HEK293 (cell line): ENCODE measurements around the gene DIP2C.

Experiments used
- CTCF ChIA-PET: fragments of 350-600 bp; formaldehyde crosslinking; extraction: SDS; loops from one replicate; lab custom pipeline; 2021; ENCODE audit warnings: antibody characterized with exemption; lab: Yijun Ruan, JAX
- POLR2A ChIA-PET: fragments of 300-600 bp; formaldehyde crosslinking; extraction: SDS; loops from one replicate; lab custom pipeline; 2020; ENCODE audit warnings: antibody characterized with exemption, inconsistent platforms; lab: Yijun Ruan, JAX
- H3K27ac ChIP-seq: fragments of 200-500 bp; sonication (Bioruptor generic); 2 replicates; pipeline ENCODE4 v1.5.1; 2014; ENCODE audit warnings: low read depth, low read length, control low read depth, inconsistent platforms; ENCODE audit errors: extremely low read depth
- H3K36me3 ChIP-seq, 2 experiments: fragments of 200-500 bp in 1 of 2; sonication (Bioruptor generic) in 1 of 2; 1 replicate in 1 of 2; 2 replicates in 1 of 2; pipeline ENCODE4 v1.5.1; 2014 to 2017; ENCODE audit warnings: inconsistent platforms in 2 of 2, low read length in 2 of 2; ENCODE audit not compliant: control insufficient read depth in 2 of 2, insufficient read depth in 1 of 2
- H3K4me1 ChIP-seq: fragments of 200-500 bp; sonication (Bioruptor generic); 2 replicates; pipeline ENCODE4 v1.5.1; 2014; ENCODE audit warnings: mild to moderate bottlenecking, low read length, inconsistent platforms; ENCODE audit not compliant: control insufficient read depth, insufficient read depth
- H3K4me3 ChIP-seq: 2 replicates; pipeline ENCODE4 v1.5.1; 2011; ENCODE audit warnings: low read depth, mild to moderate bottlenecking, control low read depth, low read length, moderate library complexity
- H3K9me3 ChIP-seq: fragments of 200-500 bp; sonication (Bioruptor generic); 2 replicates; pipeline ENCODE4 v1.5.1; 2014; ENCODE audit warnings: low read depth, low read length, inconsistent platforms; ENCODE audit not compliant: control insufficient read depth, insufficient read depth
- GLI4 ChIP-seq: fragments of 450-650 bp; formaldehyde crosslinking; IDR thresholded peaks from 2 replicates; pipeline ENCODE4 v1.5.1; 2016; ENCODE audit warnings: missing biosample characterization, missing genetic modification characterization
- GLIS1 ChIP-seq: fragments of 450-650 bp; formaldehyde crosslinking; IDR thresholded peaks from 2 replicates; pipeline ENCODE4 v1.5.1; 2016; ENCODE audit warnings: missing biosample characterization, missing genetic modification characterization
- HOXC10 ChIP-seq: sonication (generic); formaldehyde crosslinking; IDR thresholded peaks from 2 replicates; pipeline ENCODE4 v1.8.1; 2023; ENCODE audit warnings: mild to moderate bottlenecking, missing genetic modification reagents
- KLF9 ChIP-seq: fragments of 450-650 bp; formaldehyde crosslinking; IDR thresholded peaks from 2 replicates; pipeline ENCODE4 v1.5.1; 2016; ENCODE audit warnings: missing biosample characterization, missing genetic modification characterization, low read depth
- REPIN1 ChIP-seq: fragments of 450-650 bp; formaldehyde crosslinking; IDR thresholded peaks from 2 replicates; pipeline ENCODE4 v1.5.1; 2017; ENCODE audit warnings: missing biosample characterization, missing genetic modification characterization, low read depth
- SALL2 ChIP-seq: fragments of 450-650 bp; formaldehyde crosslinking; IDR thresholded peaks from 2 replicates; pipeline ENCODE4 v1.5.0; 2017; ENCODE audit warnings: missing biosample characterization, mild to moderate bottlenecking, missing genetic modification characterization, borderline replicate concordance
- TRIM28 ChIP-seq: IDR thresholded peaks from 2 replicates; pipeline ENCODE4 v1.6.1; 2011; ENCODE audit warnings: low read length, control low read depth, borderline replicate concordance
- WT1 ChIP-seq: fragments of 450-650 bp; formaldehyde crosslinking; IDR thresholded peaks from 2 replicates; pipeline ENCODE4 v1.5.1; 2016; ENCODE audit warnings: missing biosample characterization, missing genetic modification characterization
- ZBTB1 ChIP-seq: fragments of 450-650 bp; formaldehyde crosslinking; IDR thresholded peaks from 2 replicates; pipeline ENCODE4 v1.5.1; 2016; ENCODE audit warnings: missing biosample characterization, missing genetic modification characterization
- ZBTB8A ChIP-seq: fragments of 450-650 bp; formaldehyde crosslinking; IDR thresholded peaks from 2 replicates; pipeline ENCODE4 v1.5.1; 2016; ENCODE audit warnings: missing biosample characterization, missing genetic modification characterization
- ZFP69B ChIP-seq: fragments of 450-650 bp; formaldehyde crosslinking; IDR thresholded peaks from 2 replicates; pipeline ENCODE4 v1.5.1; 2016; ENCODE audit warnings: missing biosample characterization, missing genetic modification characterization
- ZNF10 ChIP-seq: fragments of 450-650 bp; formaldehyde crosslinking; IDR thresholded peaks from 2 replicates; pipeline ENCODE4 v1.5.1; 2017; ENCODE audit warnings: missing biosample characterization, missing genetic modification characterization
- ZNF121 ChIP-seq: fragments of 450-650 bp; formaldehyde crosslinking; IDR thresholded peaks from 2 replicates; pipeline ENCODE4 v1.5.1; 2016; ENCODE audit warnings: missing biosample characterization, missing genetic modification characterization
- ZNF155 ChIP-seq: fragments of 450-650 bp; formaldehyde crosslinking; IDR thresholded peaks from 2 replicates; pipeline ENCODE4 v1.5.1; 2016; ENCODE audit warnings: missing biosample characterization, missing genetic modification characterization
- ZNF19 ChIP-seq: fragments of 450-650 bp; formaldehyde crosslinking; IDR thresholded peaks from 2 replicates; pipeline ENCODE4; 2016; ENCODE audit warnings: missing biosample characterization, missing genetic modification characterization, low read depth
- ZNF239 ChIP-seq: fragments of 450-650 bp; formaldehyde crosslinking; IDR thresholded peaks from 2 replicates; pipeline ENCODE4 v1.5.1; 2016; ENCODE audit warnings: missing biosample characterization, missing genetic modification characterization
- ZNF274 ChIP-seq, 2 experiments: fragments of 200-500 bp in 1 of 2; fragments of 450-650 bp in 1 of 2; sonication (Bioruptor generic) in 1 of 2; formaldehyde crosslinking in 1 of 2; IDR thresholded peaks; 2 replicates each; pipeline versions ENCODE4 v1.5.1 to v1.6.1; 2014 to 2016; ENCODE audit warnings: borderline replicate concordance in 1 of 2, inconsistent platforms in 1 of 2, low read length in 1 of 2, missing biosample characterization in 1 of 2, missing genetic modification characterization in 1 of 2
- ZNF426 ChIP-seq: fragments of 450-650 bp; formaldehyde crosslinking; IDR thresholded peaks from 2 replicates; pipeline ENCODE4 v1.5.1; 2017; ENCODE audit warnings: missing biosample characterization, missing genetic modification characterization, mild to moderate bottlenecking, inconsistent platforms, moderate library complexity
- ZNF549 ChIP-seq: fragments of 450-650 bp; IDR thresholded peaks from 2 replicates; pipeline ENCODE4 v1.5.1; 2018; ENCODE audit warnings: missing biosample characterization, missing genetic modification characterization, mild to moderate bottlenecking, inconsistent platforms, moderate library complexity
- ZNF555 ChIP-seq: fragments of 450-650 bp; formaldehyde crosslinking; conservative IDR thresholded peaks from 2 replicates; pipeline ENCODE4 v1.5.1; 2017; ENCODE audit warnings: missing biosample characterization, mild to moderate bottlenecking, missing genetic modification characterization, inconsistent platforms
- ZNF660 ChIP-seq: fragments of 450-650 bp; IDR thresholded peaks from 2 replicates; pipeline ENCODE4 v1.5.1; 2018; ENCODE audit warnings: missing biosample characterization, mild to moderate bottlenecking, missing genetic modification characterization
- ZNF768 ChIP-seq: fragments of 450-650 bp; formaldehyde crosslinking; IDR thresholded peaks from 2 replicates; pipeline ENCODE4 v1.5.1; 2018; ENCODE audit warnings: missing biosample characterization, mild to moderate bottlenecking, missing genetic modification characterization
- ZNF776 ChIP-seq: fragments of 450-650 bp; formaldehyde crosslinking; IDR thresholded peaks from 2 replicates; pipeline ENCODE4 v1.5.0; 2017; ENCODE audit warnings: missing biosample characterization, missing genetic modification characterization, borderline replicate concordance
- ZNF792 ChIP-seq: fragments of 450-650 bp; formaldehyde crosslinking; IDR thresholded peaks from 2 replicates; pipeline ENCODE4 v1.5.1; 2016; ENCODE audit warnings: missing biosample characterization, missing genetic modification characterization
- ZSCAN23 ChIP-seq: fragments of 450-650 bp; formaldehyde crosslinking; IDR thresholded peaks from 2 replicates; pipeline ENCODE4 v1.5.1; 2016; ENCODE audit warnings: missing biosample characterization, missing genetic modification characterization
- TF ChIP-seq, protein P1 (sequence below): fragments of 450-650 bp; formaldehyde crosslinking; IDR thresholded peaks from 2 replicates; pipeline ENCODE4 v1.5.1; 2016; ENCODE audit warnings: missing biosample characterization, missing genetic modification characterization
- TF ChIP-seq, protein P2 (sequence below): fragments of 450-650 bp; IDR thresholded peaks from 2 replicates; pipeline ENCODE4 v1.5.1; 2018; ENCODE audit warnings: missing biosample characterization, mild to moderate bottlenecking, missing genetic modification characterization
- TF ChIP-seq, protein P3 (sequence below): fragments of 450-650 bp; formaldehyde crosslinking; IDR thresholded peaks from 2 replicates; pipeline ENCODE4 v1.5.1; 2016; ENCODE audit warnings: missing biosample characterization, missing genetic modification characterization
- TF ChIP-seq, protein P4 (sequence below): fragments of 450-650 bp; formaldehyde crosslinking; IDR thresholded peaks from 2 replicates; pipeline ENCODE4 v1.5.1; 2017; ENCODE audit warnings: missing biosample characterization, missing genetic modification characterization

DIP2C gene

DNA sequence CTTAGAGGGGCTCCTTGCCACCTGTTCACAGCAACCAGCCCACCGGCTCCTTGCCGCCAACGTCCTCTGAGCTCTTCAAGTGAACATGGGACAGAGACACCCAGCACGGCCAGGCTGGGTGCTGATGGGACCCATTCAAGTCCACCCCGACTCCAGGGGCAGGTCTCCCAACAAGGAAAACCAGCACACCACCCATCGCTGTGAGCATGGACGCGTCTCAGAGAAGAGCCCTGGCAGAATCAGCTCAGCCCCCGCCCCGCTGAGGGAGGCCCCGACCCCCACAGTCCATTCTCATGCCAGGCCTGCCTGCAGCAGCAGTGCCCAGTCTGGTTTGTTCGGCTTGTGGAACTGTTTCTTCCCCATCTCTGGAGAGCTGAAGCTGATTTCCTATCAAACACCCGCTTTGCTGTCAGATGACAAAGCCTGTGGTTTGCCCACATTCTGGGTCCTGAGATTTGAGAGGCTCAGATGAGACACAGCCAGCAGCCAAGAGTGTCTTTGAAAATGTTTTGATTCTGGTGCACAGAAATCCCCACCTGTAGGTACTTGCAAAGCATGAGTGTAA is 337.6 kb downstream of the DIP2C start:
- Histone ChIP-seq H3K36me3 (peaks cover 0 to 60% of the 10 kb centered on the region in 2 experiments; a peak in 2 of 3 replicates), H3K27ac (no peak overlapping the region), H3K4me3 (no peak overlapping the region), H3K9me3 (no peaks in the 10 kb centered on the region), H3K4me1 (no peaks in the 10 kb centered on the region)
- POLR2A ChIA-PET = interaction anchor here (0.5 kb wide), 1 partner anchor 637 kb away, joined by 3 read pairs; the partner anchor contains the start of gene GTPBP4
- no peak for TF ChIP-seq TRIM28
- TF ChIP-seq KLF9 (tag by site-specific recombination) = no peak
- TF ChIP-seq REPIN1 (tag by site-specific recombination) = no peak
- TF ChIP-seq ZNF660 (tag by site-specific recombination) = no peak
- TF ChIP-seq ZNF10 (tag by site-specific recombination) = no peak
- no peak for TF ChIP-seq ZNF121 (tag by site-specific recombination)
- TF ChIP-seq, protein P1, sequence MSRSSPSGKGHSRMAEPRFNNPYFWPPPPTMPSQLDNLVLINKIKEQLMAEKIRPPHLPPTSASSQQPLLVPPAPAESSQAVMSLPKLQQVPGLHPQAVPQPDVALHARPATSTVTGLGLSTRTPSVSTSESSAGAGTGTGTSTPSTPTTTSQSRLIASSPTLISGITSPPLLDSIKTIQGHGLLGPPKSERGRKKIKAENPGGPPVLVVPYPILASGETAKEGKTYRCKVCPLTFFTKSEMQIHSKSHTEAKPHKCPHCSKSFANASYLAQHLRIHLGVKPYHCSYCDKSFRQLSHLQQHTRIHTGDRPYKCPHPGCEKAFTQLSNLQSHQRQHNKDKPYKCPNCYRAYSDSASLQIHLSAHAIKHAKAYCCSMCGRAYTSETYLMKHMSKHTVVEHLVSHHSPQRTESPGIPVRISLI (tag by site-specific recombination) = no peak
- no peak for TF ChIP-seq ZNF155 (tag by site-specific recombination)
- TF ChIP-seq, protein P2, sequence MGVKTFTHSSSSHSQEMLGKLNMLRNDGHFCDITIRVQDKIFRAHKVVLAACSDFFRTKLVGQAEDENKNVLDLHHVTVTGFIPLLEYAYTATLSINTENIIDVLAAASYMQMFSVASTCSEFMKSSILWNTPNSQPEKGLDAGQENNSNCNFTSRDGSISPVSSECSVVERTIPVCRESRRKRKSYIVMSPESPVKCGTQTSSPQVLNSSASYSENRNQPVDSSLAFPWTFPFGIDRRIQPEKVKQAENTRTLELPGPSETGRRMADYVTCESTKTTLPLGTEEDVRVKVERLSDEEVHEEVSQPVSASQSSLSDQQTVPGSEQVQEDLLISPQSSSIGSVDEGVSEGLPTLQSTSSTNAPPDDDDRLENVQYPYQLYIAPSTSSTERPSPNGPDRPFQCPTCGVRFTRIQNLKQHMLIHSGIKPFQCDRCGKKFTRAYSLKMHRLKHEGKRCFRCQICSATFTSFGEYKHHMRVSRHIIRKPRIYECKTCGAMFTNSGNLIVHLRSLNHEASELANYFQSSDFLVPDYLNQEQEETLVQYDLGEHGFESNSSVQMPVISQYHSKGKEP (tag by site-specific recombination) = no peak
- no peak for TF ChIP-seq WT1 (tag by site-specific recombination)
- TF ChIP-seq ZBTB1 (tag by site-specific recombination) = no peak
- no peak for TF ChIP-seq ZNF239 (tag by site-specific recombination)
- TF ChIP-seq HOXC10 (CRISPR knock-in tag) = no peak
- TF ChIP-seq, protein P3, sequence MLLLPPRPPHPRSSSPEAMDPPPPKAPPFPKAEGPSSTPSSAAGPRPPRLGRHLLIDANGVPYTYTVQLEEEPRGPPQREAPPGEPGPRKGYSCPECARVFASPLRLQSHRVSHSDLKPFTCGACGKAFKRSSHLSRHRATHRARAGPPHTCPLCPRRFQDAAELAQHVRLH = no peak
- TF ChIP-seq ZNF768 (tag by site-specific recombination) = no peak
- TF ChIP-seq, protein P4, sequence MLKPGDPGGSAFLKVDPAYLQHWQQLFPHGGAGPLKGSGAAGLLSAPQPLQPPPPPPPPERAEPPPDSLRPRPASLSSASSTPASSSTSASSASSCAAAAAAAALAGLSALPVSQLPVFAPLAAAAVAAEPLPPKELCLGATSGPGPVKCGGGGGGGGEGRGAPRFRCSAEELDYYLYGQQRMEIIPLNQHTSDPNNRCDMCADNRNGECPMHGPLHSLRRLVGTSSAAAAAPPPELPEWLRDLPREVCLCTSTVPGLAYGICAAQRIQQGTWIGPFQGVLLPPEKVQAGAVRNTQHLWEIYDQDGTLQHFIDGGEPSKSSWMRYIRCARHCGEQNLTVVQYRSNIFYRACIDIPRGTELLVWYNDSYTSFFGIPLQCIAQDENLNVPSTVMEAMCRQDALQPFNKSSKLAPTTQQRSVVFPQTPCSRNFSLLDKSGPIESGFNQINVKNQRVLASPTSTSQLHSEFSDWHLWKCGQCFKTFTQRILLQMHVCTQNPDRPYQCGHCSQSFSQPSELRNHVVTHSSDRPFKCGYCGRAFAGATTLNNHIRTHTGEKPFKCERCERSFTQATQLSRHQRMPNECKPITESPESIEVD (tag by site-specific recombination) = no peak
- no peak for TF ChIP-seq ZNF792
- CTCF ChIA-PET = no interaction called here

DNA sequence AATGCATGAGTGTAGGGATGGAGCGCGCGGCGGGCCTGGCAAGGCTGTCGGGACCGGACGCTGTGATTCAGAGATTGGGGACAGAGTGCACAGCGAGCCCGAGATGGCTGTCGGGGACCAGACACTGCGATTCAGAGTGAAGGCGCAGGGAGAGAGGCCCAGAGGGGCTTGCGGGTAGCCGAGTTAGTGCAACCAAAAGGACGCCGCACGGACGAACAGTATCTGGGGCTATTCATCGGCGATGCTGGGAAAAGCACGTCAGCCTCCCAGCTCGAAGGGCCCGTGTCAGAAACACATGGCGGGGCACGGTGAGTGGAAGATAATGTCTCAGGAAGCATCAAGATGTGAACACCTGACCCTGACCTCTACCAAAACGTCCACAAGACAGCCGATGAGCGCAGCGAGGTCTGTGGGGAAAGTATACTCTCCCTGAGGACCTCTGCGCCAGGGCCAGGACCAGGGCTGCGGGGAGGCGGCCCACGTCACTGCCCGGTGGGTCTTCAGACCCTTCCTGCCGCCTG is 338.4 kb downstream of the DIP2C start:
- TF ChIP-seq ZBTB8A (tag by site-specific recombination) = no peak
- TF ChIP-seq ZBTB1 (tag by site-specific recombination) = no peak
- TF ChIP-seq ZNF660 (tag by site-specific recombination) = no peak
- TF ChIP-seq ZFP69B (tag by site-specific recombination) = no peak
- TF ChIP-seq ZNF549 = no peak
- no peak for TF ChIP-seq GLIS1 (tag by site-specific recombination)
- no peak for TF ChIP-seq ZNF555 (tag by site-specific recombination)
- TF ChIP-seq ZNF776 (tag by site-specific recombination) = no peak
- no peak for TF ChIP-seq ZNF19 (tag by site-specific recombination)
- no peak for TF ChIP-seq SALL2 (tag by site-specific recombination)
- TF ChIP-seq ZSCAN23 (tag by site-specific recombination) = no peak
- no peak for TF ChIP-seq GLI4 (tag by site-specific recombination)
- TF ChIP-seq ZNF274 (IDR thresholded peaks at IDR 0.05; ENCODE audit: low read length) = no peak
- no peak for TF ChIP-seq ZNF274 (tag by site-specific recombination; IDR thresholded peaks at IDR 0.05; ENCODE audit: borderline replicate concordance)
- TF ChIP-seq, protein P1 (tag by site-specific recombination) = no peak
- no peak for TF ChIP-seq ZNF426 (tag by site-specific recombination)
- Histone ChIP-seq H3K27ac (no peak overlapping the region), H3K36me3 (peaks cover 0 to 53% of the 10 kb centered on the region in 2 experiments; a peak in 2 of 3 replicates), H3K4me3 (no peak overlapping the region), H3K4me1 (no peaks in the 10 kb centered on the region), H3K9me3 (no peaks in the 10 kb centered on the region)
- ChIA-PET POLR2A (no interaction called here), CTCF (no interaction called here)
